AG09309 (cell line): ENCODE results near the gene PPFIBP1.

Experiments
- DNase-seq: peaks from one replicate; pipeline ENCODE4 v3.0.0-alpha.2; 2010; ENCODE audit warnings: low read depth
- H3K4me3 ChIP-seq: 2 replicates; pipeline ENCODE4 v1.5.1; 2011; ENCODE audit warnings: mild to moderate bottlenecking, low read depth, low read length, moderate library complexity; ENCODE audit not compliant: control insufficient read depth
- TF ChIP-seq, protein P1 (sequence below): IDR thresholded peaks from 2 replicates; pipeline ENCODE4 v1.5.1; 2011; ENCODE audit warnings: mild to moderate bottlenecking, low read depth, low read length, inconsistent platforms; ENCODE audit not compliant: insufficient read depth, control insufficient read depth; ENCODE audit errors: missing control alignments

PPFIBP1 gene

DNA sequence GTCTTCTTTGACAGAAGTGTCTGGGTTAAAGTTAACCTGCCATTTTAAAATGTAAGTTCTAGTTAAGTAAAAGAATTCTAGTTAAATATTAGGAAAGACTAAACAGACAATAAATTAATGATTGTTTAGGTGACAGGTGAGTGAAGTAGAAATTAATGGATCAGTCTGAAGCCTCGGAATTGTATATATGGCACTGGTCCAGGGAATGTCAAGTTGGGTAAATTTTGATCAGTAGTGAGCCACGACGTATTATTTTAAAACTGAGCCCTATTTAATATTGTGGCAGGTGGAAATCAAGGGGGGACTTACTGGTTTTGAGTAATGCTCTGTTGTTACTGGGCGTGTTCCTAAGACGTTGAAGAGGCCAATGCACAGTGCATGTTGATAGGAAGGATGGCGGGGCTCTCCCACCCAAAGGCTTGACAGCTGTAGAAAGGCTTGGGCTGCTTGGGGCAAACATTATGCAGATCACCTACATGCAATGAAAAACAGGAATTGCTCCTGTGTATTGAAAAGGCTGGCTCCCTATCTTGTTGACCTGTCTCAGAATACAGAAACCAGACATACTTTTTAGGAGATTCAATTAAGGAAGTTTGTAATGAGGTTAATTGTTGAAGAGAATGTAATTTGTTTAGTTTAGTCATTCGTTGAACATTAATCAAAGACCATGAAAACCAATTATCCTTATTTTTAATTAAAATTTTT lies 5.9 kb upstream of the PPFIBP1 start:
- no peak for DNase-seq
- TF ChIP-seq, protein P1, sequence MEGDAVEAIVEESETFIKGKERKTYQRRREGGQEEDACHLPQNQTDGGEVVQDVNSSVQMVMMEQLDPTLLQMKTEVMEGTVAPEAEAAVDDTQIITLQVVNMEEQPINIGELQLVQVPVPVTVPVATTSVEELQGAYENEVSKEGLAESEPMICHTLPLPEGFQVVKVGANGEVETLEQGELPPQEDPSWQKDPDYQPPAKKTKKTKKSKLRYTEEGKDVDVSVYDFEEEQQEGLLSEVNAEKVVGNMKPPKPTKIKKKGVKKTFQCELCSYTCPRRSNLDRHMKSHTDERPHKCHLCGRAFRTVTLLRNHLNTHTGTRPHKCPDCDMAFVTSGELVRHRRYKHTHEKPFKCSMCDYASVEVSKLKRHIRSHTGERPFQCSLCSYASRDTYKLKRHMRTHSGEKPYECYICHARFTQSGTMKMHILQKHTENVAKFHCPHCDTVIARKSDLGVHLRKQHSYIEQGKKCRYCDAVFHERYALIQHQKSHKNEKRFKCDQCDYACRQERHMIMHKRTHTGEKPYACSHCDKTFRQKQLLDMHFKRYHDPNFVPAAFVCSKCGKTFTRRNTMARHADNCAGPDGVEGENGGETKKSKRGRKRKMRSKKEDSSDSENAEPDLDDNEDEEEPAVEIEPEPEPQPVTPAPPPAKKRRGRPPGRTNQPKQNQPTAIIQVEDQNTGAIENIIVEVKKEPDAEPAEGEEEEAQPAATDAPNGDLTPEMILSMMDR = no peak
- no peak overlapping the region for H3K4me3 ChIP-seq

DNA sequence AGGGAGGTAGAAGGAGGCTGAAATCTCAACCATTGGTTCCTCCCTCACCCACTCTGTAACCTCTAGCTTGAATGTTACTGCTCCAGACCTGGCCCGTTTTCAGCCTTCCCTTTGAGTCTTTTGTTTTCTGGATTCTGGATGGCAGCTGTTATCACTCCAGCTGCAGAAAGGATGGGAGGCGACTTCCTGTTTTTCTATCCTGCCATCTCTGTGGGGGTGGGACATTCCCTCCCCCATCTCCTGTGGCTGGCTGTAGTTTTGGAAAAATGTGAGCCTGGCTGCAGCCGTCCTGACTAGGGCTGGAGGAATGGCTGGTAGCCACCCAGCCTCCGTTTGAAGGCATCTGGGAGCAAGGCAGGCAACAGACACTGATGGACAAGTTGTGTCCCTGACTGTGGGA lies 2.9 kb upstream of the PPFIBP1 start:
- H3K4me3 ChIP-seq = no peak overlapping the region
- TF ChIP-seq, protein P1 = no peak
- DNase-seq = no peak

DNA sequence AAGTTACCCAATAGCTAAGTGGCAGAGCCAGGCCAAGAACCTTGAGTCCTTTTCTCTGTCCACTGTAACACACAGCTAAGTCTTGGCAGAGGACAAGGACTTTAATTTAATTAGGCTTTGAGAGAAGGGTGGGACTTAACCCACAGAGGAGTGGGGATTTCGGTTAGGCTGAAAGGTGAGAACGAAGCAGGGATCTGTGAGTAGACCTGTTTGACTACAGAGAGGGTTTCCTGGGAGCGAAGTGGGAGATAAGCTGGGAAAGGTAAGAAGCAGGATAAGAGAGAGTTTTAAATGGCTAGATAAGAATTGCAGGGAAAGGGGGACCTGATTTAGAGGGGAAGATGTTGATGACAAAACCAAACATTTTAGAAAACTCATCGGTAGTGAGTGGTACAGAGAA lies 2.0 kb upstream of the PPFIBP1 start:
- no peak overlapping the region for H3K4me3 ChIP-seq
- TF ChIP-seq, protein P1 = no peak
- no peak for DNase-seq

DNA sequence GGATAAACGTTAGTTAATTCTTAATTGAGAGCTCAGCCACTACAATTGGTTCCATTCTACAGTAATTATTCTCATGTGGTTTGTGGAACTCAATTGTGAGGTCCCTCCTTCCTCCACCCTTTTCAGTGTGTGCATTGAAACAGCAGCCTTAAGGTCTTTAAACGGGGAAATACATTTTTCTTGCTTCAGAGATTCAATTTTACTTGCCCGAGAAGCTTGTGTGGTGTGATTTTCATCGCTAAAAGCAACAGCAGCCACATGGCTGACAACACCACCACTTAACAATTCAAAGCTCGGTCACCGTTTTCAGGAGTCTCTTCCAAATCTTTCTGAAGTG lies 733 bp upstream of the PPFIBP1 start:
- no peak for DNase-seq
- H3K4me3 ChIP-seq = peak overlapping the region; percentile 67
- TF ChIP-seq, protein P1 = no peak

DNA sequence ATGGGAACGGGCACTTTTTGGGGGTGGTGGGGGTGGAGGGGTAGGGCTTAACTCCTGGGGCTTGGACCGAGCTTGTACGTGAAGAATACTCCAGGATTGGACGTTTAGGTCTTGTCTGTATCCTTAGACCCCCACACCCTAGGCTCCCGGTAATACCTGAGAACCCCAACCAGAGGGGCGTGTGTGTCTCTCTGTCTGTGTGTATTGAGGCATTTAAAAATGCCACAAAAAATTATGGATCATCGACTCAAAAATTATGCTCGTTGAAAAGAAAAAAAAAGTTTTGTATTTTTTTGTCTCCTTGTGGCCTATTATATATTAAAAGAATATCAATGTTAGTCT lies 459 bp downstream of the PPFIBP1 start:
- DNase-seq = no peak
- TF ChIP-seq, protein P1 = no peak

DNA sequence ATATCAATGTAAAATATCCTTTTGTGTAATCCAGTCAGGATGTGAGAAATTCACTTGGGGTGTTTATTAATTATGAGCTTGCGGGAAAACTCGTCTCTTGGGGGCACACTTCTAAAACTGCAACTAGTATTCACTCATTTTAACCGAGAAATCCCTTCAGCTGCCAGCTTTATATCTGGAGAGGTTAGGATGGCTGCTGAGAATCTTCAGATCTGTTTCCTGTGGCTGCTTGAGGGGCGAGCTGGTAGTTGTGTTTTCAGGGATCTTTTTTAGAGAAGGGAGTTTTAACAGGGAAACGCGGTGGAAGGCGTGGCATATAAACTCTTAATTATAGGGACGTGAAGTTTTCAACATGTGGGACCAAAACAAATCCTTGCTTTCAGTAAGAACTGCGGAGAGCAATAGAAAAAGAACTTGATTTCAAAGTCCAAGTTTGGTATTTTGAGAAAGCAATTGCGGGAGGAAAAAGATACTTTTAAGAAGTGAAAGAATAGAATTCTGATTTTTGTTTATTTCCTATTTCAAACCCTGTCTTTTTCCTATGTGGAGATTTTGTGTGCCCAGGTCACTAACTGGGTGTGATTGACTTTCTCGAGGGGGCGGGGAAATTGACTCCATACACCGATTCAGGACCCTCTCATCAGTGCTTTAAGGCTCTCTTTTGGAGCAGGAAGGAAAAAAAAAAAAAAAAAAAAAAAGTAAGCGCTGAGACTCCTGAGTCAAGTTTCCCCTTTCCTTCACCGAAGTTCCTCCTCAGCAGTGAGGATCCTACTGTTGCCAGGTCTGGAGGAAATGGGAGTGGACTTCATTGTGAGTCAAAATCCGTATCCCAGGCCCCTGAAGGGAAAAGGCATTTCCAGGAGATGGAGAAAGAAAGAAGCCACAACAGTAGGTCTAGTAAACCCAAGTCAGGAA lies 1.1 kb downstream of the PPFIBP1 start:
- H3K4me3 ChIP-seq = peak overlapping the region; percentile 67
- no peak for DNase-seq
- TF ChIP-seq, protein P1 = peak; percentile 17

More for the DNA sequence above, 459 bp downstream of the PPFIBP1 start:
- H3K4me3 ChIP-seq = peak overlapping the region; percentile 67
